Gastrocnemius medialis (tissue), 4 donors: ENCODE data around the gene MTMR1. TPM values are rescaled to one million over a fixed set of nuclear protein-coding genes. Genes with fewer than 3 reads are reported as not detected.
A peak's percentile ranks its signal among the peaks of the same experiment; 100 is the strongest.

Experiments used
- ATAC-seq, 2 donors: fragments of 150-250 bp; one replicate each; pipeline ENCODE4 v1.9.1; 2016
- DNase-seq, 2 donors: peaks; one replicate each; pipeline ENCODE4 v3.0.0-alpha.2; 2019
- H3K27ac ChIP-seq, 4 donors: fragments of 200-600 bp; sonication (generic); 1 replicate in 1 of 4; 2 replicates in 3 of 4; pipeline ENCODE4 v1.5.1; 2016 to 2018; ENCODE audit warnings: mild to moderate bottlenecking in 2 of 4, moderate library complexity in 1 of 4
- H3K27me3 ChIP-seq, 3 donors: fragments of 200-600 bp; sonication (generic) in 2 of 3; 1 replicate in 1 of 3; 2 replicates in 2 of 3; pipeline versions ENCODE4 v1.5.1 to v1.6.0; 2016 to 2019; ENCODE audit warnings: mild to moderate bottlenecking in 1 of 3, moderate library complexity in 1 of 3
- H3K36me3 ChIP-seq, 2 donors: fragments of 200-600 bp; sonication (generic) in 1 of 2; one replicate each; pipeline ENCODE4 v1.5.1; 2017 to 2018
- H3K4me1 ChIP-seq, 2 donors: fragments of 200-600 bp; sonication (generic) in 1 of 2; one replicate each; pipeline ENCODE4 v1.5.1; 2016 to 2017; ENCODE audit warnings: mild to moderate bottlenecking in 2 of 2
- H3K4me3 ChIP-seq, 4 donors: fragments of 200-600 bp; sonication (generic) in 3 of 4; 1 replicate in 1 of 4; 2 replicates in 3 of 4; pipeline ENCODE4 v1.5.1; 2016 to 2019; ENCODE audit warnings: mild to moderate bottlenecking in 2 of 4
- H3K9me3 ChIP-seq, 3 donors: fragments of 200-600 bp; sonication (generic) in 2 of 3; 1 replicate in 1 of 3; 2 replicates in 2 of 3; pipeline ENCODE4 v1.5.1; 2016 to 2019
- POLR2A ChIP-seq, 2 donors: fragments of 450-650 bp; IDR thresholded peaks; one replicate each; pipeline ENCODE4 v1.6.1; 2017; ENCODE audit warnings: antibody characterized with exemption in 2 of 2, mild to moderate bottlenecking in 2 of 2, moderate library complexity in 2 of 2
- in situ Hi-C, 4 donors: fragments of 200-750 bp; cut with MboI; loops; one replicate each; pipeline versions ENCODE4 v1.15.0 to v1.8.0; 2017; ENCODE audit warnings: low sequenced_read_pairs in 4 of 4
- intact Hi-C: fragments of 100-400 bp; cut with DNase I; formaldehyde crosslinking; loops from one replicate; pipeline ENCODE4 v1.15.1; 2023; ENCODE audit warnings: low total_unique reads
- total RNA-seq, 4 donors: library from RNA; depleted of rRNA; stranded (reverse); fragments of >200 nt; gene quantifications; one replicate each; pipeline versions ENCODE4 v1.1.0 to v1.2.3, GENCODE V29; 2016
- TF ChIP-seq, protein P1 (sequence below), 5 experiments: fragments of 450-650 bp in 3 of 5; fragments of 200-600 bp in 2 of 5; sonication (generic) in 2 of 5; IDR thresholded peaks in 4 of 5; conservative IDR thresholded peaks in 1 of 5; 1 replicate in 4 of 5; 2 replicates in 1 of 5; pipeline ENCODE4 v1.5.1; 2016 to 2019; ENCODE audit warnings: antibody characterized with exemption in 5 of 5, mild to moderate bottlenecking in 3 of 5, moderate library complexity in 3 of 5

MTMR1 gene
- total RNA-seq, result 10 to 100 TPM; 28.2 to 80.9 (median 38.0) TPM

DNA sequence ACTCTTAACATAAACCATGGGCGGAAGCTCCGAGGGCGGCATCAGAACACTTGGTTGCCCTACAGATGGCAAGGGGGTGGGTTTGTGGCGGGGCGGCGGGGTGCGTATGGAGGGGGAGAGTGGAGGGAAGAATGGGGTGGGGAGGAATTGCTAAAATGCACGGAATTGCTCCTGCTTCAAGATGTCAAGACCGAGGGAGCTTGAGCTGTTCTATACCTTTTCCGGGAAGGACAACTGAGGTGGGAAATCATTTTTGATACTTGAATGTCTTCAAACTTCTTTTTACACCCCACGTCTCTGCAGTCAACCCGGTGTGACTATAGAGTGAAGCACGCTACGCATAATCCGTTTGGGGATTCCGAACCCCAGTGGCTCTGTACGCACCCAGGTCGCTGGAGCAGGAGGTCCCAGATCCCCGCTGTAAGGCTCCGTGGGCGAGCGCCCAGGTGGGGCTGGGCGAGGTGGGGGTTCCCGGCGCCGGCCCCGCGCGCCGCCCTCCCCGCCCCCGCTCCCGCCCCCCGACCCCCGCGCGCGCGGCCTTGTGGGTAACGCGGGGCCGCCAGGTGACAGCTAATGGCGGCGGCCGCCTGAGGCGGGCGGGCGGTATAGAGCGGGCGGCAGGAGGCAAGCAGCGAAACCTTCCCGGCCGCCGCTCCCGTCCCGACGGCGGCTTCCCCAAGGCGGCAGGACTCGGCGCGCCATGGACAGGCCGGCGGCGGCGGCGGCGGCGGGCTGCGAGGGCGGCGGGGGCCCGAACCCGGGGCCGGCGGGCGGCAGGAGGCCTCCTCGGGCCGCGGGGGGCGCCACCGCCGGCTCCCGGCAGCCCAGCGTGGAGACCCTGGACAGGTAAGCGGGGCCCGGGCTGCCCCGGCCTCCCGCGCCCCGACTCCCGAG, at the start of gene MTMR1:
TSS of gene MTMR1 (plus strand) at position 566 of the 894 bp plus-strand sequence. CDS start at position 701, 135 bp downstream.
- DNase-seq (peak in 1 of 2 donors; percentile 16), ATAC-seq (peak; percentile 67 to 71)
- in situ Hi-C loops, result no loop called here

DNA sequence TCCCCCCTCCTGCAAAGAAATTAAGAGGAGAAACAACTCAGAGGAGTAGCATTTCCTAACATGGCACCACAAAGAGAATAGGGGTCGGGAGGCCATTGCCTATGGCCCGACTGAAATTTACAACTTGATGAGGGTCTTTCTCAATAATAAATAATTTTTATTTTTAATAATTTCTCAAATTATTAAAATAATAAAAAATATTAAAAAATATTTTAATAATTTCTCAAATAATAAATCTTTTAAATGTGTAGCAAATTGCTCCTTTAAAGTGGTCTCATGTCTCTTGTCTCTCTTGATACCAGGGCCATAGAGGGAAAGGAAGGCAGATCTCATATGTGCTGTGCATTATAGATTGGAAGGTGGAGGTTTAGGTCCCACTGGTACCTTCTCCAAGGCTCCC, 49.2 kb upstream of the MTMR1 start:
- no peak for TF ChIP-seq POLR2A (IDR thresholded peaks at IDR 0.05)
- no peak for ATAC-seq
- intact Hi-C loops (no loop called here), in situ Hi-C loops (no loop called here)
- Histone ChIP-seq H3K9me3 (no peaks in the 10 kb centered on the region), H3K4me3 (no peak overlapping the region), H3K4me1 (no peaks in the 10 kb centered on the region), H3K36me3 (peaks cover 0 to 4% of the 10 kb centered on the region in 2 donors), H3K27me3 (no peaks in the 10 kb centered on the region), H3K27ac (no peak overlapping the region)
- DNase-seq, result no peak

More for the DNA sequence above, at the start of gene MTMR1:
- TF ChIP-seq, protein P1, sequence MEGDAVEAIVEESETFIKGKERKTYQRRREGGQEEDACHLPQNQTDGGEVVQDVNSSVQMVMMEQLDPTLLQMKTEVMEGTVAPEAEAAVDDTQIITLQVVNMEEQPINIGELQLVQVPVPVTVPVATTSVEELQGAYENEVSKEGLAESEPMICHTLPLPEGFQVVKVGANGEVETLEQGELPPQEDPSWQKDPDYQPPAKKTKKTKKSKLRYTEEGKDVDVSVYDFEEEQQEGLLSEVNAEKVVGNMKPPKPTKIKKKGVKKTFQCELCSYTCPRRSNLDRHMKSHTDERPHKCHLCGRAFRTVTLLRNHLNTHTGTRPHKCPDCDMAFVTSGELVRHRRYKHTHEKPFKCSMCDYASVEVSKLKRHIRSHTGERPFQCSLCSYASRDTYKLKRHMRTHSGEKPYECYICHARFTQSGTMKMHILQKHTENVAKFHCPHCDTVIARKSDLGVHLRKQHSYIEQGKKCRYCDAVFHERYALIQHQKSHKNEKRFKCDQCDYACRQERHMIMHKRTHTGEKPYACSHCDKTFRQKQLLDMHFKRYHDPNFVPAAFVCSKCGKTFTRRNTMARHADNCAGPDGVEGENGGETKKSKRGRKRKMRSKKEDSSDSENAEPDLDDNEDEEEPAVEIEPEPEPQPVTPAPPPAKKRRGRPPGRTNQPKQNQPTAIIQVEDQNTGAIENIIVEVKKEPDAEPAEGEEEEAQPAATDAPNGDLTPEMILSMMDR (IDR thresholded peaks at IDR 0.05 in 4 of 5, conservative IDR thresholded peaks at IDR 0.05 in 1 of 5), result no peak
- peak; percentile 25 for TF ChIP-seq POLR2A (IDR thresholded peaks at IDR 0.05)
- H3K4me1 ChIP-seq, result peaks cover 5 to 7% of the 10 kb centered on the region in 2 donors
- H3K27ac ChIP-seq, result peak within 1 kb of the TSS; percentile 82 to 87 (median 84)
- H3K9me3 ChIP-seq, result no peaks in the 10 kb centered on the region
- H3K4me3 ChIP-seq, result peak within 1 kb of the TSS; percentile 60 to 68 (median 62)
- intact Hi-C loops, result loop anchor here (5.0 to 10.0 kb wide), 2 partner anchors 204 to 328 kb away; partner anchors contain the start of genes CD99L2 and MAMLD1
- H3K36me3 ChIP-seq, result no peaks in the 10 kb centered on the region
- no peaks in the 10 kb centered on the region for H3K27me3 ChIP-seq

DNA sequence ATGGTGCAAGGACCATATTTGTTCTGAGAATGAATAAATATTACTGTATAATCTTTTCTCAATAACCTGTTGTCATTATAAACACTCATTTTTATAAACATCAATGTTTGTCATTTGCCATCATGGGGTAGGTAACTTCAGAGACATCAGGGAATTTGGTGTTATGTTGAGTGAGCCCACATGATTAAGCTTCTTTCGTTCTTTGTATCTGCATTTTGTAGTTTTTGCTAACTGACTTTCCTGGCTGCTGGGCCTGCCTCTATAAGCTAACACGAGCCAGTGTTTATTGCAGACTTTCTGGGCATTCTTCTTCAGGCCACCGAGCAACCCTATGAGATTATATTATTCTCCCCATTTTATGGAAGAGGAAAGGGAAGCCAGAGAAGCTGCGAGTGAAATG, 48.8 kb upstream of the MTMR1 start:
- intact Hi-C loops, result no loop called here
- DNase-seq (no peak), ATAC-seq (no peak)
- Histone ChIP-seq H3K4me3 (no peak overlapping the region), H3K4me1 (no peaks in the 10 kb centered on the region), H3K27me3 (no peaks in the 10 kb centered on the region), H3K27ac (no peak overlapping the region), H3K36me3 (peaks cover 0 to 4% of the 10 kb centered on the region in 2 donors), H3K9me3 (no peaks in the 10 kb centered on the region)
- no peak for TF ChIP-seq POLR2A (IDR thresholded peaks at IDR 0.05)
- TF ChIP-seq, protein P1 (IDR thresholded peaks at IDR 0.05 in 4 of 5, conservative IDR thresholded peaks at IDR 0.05 in 1 of 5), result no peak
- in situ Hi-C loops, result no loop called here

DNA sequence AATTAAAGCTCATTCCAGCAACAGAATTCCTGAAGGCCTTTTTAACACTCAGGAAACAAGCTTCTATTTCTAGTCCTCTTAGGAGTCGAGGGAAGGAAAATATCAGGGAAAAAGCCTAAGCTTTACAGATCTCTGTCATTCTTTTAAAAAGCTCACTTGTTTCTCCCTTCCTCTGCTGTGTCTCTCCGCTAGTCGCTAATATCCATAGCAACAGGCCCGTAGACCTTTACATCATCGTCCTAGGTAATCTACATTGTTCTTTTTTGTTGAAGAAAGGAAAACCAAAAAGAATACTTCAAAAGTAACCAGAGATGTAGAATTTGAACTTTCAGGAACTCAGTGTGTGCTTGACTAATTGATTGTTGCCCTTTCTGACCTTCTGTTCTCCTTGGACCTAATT, 45.9 kb upstream of the MTMR1 start:
- Histone ChIP-seq H3K36me3 (peaks cover 0 to 4% of the 10 kb centered on the region in 2 donors), H3K4me3 (no peak overlapping the region), H3K27ac (no peak overlapping the region), H3K27me3 (no peaks in the 10 kb centered on the region), H3K9me3 (no peaks in the 10 kb centered on the region), H3K4me1 (no peaks in the 10 kb centered on the region)
- ATAC-seq (no peak), DNase-seq (no peak)
- TF ChIP-seq, protein P1 (IDR thresholded peaks at IDR 0.05 in 4 of 5, conservative IDR thresholded peaks at IDR 0.05 in 1 of 5), result no peak
- no peak for TF ChIP-seq POLR2A (IDR thresholded peaks at IDR 0.05)
- intact Hi-C loops (no loop called here), in situ Hi-C loops (no loop called here)

DNA sequence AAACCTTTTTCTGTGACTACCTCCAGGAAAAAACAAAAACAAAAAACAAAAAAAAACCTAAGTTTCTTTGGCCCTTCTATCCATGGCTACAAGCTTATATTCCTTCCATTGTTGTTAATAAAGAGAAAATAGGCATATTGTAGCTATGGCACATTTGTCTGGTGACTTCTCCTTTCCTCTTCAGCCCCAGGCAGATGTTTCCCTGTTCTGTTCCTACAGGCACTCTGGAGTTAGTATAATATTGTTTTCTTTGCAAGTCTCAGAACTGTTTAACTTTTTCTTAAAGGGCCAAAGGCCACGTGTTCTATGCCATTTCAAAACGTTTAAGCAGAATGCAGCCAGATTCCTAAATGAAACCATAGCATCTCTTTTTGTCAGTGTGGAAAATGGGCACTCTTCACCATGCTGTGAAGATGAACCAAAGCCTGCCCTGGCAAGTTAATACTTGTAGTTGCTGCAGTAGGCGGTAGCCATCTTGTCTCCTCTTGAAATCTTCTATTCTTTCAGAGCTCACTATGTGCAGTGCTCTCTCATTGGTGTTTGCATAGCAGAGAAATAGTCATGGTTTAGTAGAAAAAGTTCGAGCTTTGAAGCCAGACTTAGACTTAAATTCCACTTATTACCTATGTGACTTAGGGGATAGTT, 44.8 kb upstream of the MTMR1 start:
- TF ChIP-seq POLR2A (IDR thresholded peaks at IDR 0.05), result no peak
- TF ChIP-seq, protein P1 (IDR thresholded peaks at IDR 0.05 in 4 of 5, conservative IDR thresholded peaks at IDR 0.05 in 1 of 5), result no peak
- no peak for ATAC-seq
- Histone ChIP-seq H3K27ac (no peak overlapping the region), H3K9me3 (no peaks in the 10 kb centered on the region), H3K4me3 (no peak overlapping the region), H3K27me3 (no peaks in the 10 kb centered on the region), H3K36me3 (peaks cover 0 to 4% of the 10 kb centered on the region in 2 donors), H3K4me1 (no peaks in the 10 kb centered on the region)
- no peak for DNase-seq
- in situ Hi-C loops (no loop called here), intact Hi-C loops (no loop called here)
